GM18502 (cell line): ENCODE data around the gene MAP2K5.

Experiments
- ATAC-seq: cut with Tn5 transposase; IDR thresholded peaks from one replicate; pipeline ENCODE4 v1.9.1; 2021; ENCODE audit warnings: mild to moderate bottlenecking; ENCODE audit not compliant: unreplicated experiment, poor library complexity

MAP2K5 gene

DNA sequence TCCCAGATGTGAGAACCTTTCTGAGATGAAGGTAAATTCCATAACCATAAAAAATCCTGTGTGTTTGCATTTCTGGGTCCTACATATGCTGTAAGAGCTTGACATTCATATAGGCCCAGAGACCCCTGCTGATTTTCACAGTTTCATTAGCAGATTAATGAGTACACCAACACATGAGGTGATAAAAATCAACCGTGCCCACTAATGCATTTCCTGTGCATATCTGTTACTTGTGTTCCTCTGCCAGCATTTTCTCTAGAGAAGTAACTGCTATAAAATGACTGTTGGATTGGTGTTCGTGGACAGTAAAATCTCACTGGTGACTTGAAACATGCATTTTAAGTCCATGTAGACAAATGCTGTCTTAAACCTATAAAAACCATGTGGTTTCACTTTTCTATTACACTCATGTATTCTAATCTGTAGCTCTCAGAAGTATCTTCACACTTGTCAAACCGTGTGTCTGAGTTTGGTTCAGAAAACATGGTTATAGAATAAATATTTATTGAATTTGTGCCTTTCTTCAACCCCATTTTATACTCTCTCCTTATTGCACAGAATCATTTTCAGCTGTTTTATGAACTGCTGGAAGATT lies 14.6 kb downstream of the MAP2K5 start:
- no peak for ATAC-seq

GRCh38 chr15:67558502-67558901 lies 16.0 kb downstream of the MAP2K5 start:
- ATAC-seq = no peak

DNA sequence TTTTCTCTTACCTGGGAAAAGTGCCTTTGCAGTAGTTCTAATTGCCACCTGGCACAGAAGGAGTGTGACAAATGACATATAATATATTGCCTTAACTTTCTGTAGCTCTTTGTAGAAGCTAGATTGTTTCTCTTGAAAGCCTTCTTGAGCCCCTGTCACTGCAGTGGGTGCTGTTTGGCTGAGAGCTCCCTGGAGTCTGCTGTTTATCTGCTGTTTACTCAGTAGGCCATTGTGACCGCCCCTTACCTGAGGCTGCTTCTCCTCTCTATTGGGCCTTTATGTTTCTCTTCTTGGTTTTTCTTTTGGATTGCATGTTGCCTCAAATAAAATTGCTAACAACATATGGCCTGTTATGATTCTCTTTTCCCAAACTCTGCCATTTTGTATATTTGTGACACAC lies 16.7 kb downstream of the MAP2K5 start:
- ATAC-seq = no peak

GRCh38 chr15:67559576-67559975 lies 17.1 kb downstream of the MAP2K5 start:
- ATAC-seq = no peak

GRCh38 chr15:67560320-67560719 lies 17.8 kb downstream of the MAP2K5 start:
- ATAC-seq = no peak

DNA sequence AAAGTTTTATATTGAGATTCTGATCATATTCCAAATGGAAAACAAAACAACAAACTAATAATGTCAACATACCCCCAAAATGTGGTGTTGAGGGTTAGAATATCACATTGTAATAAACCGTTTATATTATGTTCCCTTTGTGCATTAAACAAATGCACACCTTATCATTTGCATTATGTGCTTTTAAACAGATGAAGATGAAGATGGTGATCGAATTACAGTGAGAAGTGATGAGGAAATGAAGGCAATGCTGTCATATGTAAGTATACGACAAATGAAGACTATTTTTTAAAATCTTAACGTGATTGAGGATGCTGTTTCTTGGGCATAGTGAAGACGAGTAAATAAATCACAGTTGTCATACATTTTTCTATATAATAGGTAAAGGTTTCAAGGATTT lies 20.6 kb downstream of the MAP2K5 start:
- ATAC-seq = no peak

DNA sequence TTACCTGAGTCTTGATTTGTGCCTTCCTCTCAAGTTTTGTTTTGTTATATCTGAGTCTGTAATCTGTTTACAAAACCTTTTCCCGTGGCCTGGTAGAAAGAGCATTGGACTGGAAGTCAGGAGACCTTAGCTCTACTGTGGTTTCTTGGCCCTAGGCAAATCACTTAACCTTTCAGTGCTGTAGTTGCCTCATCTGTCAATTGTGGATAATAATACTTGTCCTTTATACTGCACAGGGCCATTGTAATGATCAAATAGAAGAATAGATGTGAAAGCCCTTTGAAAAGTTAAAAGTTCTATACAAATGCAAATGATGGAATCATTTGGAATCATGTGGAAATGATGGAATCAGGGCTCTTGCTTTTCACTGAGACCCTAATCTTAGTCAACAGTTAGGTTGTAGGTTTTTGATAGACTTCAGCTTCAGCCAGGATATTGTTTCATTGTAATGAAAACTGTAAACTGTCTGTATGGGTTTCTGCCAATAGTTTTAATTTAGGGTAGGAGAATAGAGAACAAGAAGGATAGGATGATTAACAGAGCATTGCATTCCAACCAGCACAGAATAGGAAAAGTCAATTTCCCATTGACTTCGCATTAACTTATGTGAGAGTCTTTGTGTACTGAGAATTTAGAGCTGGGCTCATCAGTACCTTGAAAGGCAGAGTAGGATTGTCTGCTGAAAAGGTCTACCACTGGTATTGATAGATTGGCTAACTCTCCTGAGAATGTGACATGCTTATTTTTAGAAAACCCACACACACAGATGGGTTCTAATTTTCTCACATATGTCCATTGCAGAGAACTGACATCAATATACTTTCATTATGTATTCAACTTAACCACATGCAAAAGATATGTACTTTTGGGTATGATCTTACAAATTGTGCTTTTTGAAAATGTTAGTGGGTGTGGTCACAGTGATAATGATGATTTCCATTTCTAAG lies 21.8 kb downstream of the MAP2K5 start:
- peak; percentile 85 for ATAC-seq

- ATAC-seq = peak; percentile 52
These were observed 22.5 kb downstream of the MAP2K5 start for GRCh38 chr15:67564968-67565345.

DNA sequence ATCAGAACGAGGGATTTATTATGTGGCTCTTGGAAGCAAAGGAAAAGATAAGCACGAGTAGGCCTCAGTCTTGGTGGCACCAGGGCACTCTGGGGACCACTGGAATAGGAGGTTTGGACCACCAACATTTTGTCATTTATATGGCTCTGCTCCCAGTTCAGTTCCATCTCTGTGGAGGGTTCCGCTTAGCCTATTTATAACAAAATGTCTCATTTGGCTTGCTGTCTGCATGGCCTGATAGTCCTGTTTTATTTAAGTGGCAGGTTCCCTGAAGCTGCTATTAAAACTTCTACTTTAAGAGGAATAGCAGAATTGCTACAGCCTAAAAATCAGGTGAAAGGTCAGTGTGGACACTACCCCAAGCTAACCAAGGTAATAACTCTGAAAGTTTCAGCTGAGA lies 27.2 kb downstream of the MAP2K5 start:
- ATAC-seq = no peak

GRCh38 chr15:67570875-67571647 lies 28.6 kb downstream of the MAP2K5 start:
- no peak for ATAC-seq

- no peak for ATAC-seq
These were observed 29.3 kb downstream of the MAP2K5 start for GRCh38 chr15:67571648-67572415.

- no peak for ATAC-seq
These were observed 30.7 kb downstream of the MAP2K5 start for GRCh38 chr15:67573194-67573593.

GRCh38 chr15:67575039-67575502 lies 32.6 kb downstream of the MAP2K5 start:
- no peak for ATAC-seq

DNA sequence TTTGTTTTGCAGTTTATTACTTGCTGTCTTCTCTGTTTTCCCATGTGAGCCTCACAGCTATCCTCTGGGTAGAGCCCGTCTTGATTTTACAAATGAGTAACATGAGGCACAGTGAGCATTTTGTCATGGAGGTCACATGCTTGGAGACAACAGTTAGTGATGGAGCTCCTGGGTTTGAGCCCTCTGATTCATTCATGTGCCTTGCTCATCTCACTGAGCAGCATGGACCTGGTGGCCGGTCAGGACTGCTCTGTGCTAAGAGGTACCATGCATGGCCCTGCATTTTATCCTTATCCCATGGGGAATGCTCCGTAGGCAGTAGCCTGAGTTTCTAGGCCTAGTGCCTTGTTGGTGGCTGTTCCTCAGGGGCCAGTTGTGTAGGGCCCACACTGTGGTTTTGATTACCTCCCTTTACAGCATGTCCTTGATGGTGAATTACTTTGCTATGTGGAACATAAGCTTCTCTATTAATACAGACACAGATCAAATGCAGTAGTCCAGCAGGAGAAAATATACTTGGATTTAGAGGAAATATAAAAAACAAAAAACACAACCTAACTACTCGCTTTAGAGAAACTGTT lies 35.6 kb downstream of the MAP2K5 start:
- no peak for ATAC-seq

DNA sequence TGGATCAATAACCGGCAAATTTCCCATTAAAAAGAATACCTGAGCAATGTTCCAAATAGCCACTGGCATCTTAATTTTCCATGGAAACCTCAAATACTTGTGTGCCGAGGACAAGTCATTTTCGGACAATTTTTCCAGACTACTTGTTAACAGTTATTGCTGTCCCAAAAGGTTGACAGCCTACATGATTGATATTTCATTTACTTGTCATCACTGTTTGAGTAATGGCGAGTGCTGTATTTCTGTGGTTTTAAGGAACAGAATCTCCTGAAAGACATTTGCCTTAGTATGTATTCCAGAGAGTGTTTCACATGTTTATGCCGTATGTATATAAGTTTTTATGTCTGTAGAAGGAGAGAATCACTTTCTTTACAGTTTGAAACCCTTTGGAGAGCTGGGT lies 36.7 kb downstream of the MAP2K5 start:
- ATAC-seq = no peak

DNA sequence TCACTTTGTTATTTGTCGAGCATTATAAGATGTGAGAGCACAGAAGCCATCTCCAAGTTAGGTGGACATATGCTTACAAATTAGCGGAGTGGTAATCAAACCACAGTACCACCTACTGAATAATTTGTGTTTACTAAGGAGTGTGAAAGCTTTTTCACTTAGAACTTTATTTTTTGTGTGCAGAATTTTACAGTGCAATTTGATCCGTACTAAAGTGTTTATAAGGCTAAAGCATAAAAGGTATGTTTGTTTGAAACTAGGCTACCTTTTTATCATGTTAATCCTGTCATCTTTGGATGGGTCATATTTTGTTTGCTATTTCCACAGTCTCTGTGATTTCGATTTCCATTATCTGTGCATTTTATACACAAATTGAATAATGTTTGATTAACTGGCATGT lies 37.5 kb downstream of the MAP2K5 start:
- ATAC-seq = no peak

- no peak for ATAC-seq
These were observed 41.7 kb downstream of the MAP2K5 start for GRCh38 chr15:67584157-67584556.

DNA sequence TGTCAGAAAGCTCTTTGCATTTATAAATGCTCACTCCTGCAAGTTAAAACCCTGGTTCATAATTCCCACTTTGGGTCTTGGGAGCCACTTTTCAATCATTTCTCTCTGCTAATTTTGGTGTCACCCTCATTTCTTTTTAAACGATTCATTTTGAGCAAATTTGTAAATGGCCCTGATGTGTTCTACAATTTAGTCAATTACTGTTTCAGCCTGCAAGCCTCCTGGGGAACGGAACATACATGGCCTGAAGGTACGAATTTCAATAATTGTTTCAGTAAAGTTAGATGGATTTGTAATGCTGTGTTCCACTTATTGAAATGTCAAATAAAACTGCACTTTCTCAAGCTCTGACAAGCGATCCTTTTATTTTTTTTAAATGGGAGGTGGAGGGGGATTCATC lies 43.2 kb downstream of the MAP2K5 start:
- no peak for ATAC-seq

DNA sequence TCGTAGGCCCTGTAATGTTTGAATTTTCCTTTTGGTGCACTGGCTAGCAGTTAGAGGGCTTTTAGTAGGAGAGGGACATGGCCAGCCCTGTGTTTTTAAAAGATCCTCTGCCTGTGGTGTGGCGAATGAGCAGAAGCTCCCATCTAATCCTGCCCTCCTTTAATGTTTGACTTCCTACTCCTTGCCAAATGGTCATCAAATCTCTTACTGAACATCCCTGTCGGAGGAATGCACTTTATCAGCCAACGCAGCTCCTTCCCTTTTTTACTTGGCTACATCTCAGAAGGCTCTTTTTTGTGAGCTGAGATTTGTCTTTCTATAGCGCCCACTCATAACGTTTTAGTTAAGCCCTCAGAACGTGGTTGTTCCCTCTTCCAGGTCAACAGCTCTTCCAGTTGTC lies 44.8 kb downstream of the MAP2K5 start:
- ATAC-seq = no peak

GRCh38 chr15:67587754-67588153 lies 45.3 kb downstream of the MAP2K5 start:
- no peak for ATAC-seq
